HG03103 (cell line): ENCODE measurements around the gene HNRNPH2.
A peak's percentile ranks its signal among the peaks of the same experiment; 100 is the strongest.

ENCODE experiments used
- ATAC-seq: cut with Tn5 transposase; IDR thresholded peaks from one replicate; pipeline ENCODE4 v1.9.1; 2021; ENCODE audit warnings: low read depth; ENCODE audit not compliant: unreplicated experiment

The HNRNPH2 gene, protein sequence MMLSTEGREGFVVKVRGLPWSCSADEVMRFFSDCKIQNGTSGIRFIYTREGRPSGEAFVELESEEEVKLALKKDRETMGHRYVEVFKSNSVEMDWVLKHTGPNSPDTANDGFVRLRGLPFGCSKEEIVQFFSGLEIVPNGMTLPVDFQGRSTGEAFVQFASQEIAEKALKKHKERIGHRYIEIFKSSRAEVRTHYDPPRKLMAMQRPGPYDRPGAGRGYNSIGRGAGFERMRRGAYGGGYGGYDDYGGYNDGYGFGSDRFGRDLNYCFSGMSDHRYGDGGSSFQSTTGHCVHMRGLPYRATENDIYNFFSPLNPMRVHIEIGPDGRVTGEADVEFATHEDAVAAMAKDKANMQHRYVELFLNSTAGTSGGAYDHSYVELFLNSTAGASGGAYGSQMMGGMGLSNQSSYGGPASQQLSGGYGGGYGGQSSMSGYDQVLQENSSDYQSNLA

DNA sequence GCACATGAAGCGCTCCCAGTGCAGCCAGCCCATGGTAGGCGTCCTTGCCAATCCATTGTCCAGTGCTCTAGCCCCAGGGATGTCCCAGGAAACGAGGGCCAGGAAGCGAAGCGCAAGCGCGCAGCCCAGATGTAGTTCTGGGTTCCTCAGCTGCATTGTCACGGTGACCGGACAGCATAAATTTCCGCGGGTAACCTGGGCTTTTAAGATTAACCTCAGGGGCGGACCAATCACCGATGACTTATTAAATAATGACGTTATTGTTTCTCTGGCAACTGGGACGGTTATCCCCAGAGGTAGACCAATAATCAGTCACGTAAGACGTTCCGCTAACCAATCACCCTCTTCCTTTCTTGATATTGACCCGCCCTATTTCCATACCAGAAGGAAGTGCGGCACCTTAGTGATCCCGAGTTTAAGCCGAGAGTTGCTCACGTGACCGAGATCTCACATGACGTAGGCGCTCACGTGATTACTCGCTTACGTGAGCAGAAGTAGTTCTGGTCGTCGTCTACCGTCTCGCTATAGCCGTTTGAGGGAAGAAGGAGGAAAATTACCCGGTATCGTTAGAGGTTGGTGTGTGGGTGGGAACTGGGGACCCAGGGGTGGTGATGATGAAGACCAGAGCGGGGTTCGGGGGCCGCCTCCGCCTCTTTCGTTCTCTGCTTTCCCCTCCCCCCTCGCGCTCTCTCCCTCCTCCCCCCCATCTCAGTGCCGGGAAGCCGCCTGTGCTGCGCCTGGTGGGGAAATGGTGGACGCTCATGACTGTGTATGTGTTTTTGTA lies at the start of gene HNRNPH2, which contains the start of gene GLA:
TSS of gene HNRNPH2 (plus strand) at position 475 of the 784 bp plus-strand sequence. CDS start 3,767 bp downstream, outside the sequence.
TSS of gene GLA (minus strand) at position 178 of the 784 bp plus-strand sequence. CDS start at position 156, 22 bp downstream.
- peak; percentile 86 for ATAC-seq

DNA sequence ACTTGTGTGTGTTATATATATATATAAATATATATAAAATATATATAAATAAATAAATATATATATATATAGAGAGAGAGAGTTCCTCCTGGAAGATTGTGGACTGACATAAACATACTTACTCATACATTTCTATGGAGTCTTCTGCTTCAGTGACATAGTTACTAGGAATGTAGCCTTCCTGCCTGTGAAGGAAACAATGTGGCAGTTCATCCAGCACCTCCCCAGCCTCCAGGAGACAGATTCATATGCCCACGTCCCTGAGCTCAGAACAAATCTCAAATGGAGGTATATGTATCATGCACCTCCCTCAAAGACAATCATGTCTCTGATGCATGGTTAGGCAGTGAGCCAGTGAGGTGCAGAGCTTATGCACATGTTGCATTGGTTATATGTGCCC lies 48.1 kb upstream of the HNRNPH2 start:
- no peak for ATAC-seq

DNA sequence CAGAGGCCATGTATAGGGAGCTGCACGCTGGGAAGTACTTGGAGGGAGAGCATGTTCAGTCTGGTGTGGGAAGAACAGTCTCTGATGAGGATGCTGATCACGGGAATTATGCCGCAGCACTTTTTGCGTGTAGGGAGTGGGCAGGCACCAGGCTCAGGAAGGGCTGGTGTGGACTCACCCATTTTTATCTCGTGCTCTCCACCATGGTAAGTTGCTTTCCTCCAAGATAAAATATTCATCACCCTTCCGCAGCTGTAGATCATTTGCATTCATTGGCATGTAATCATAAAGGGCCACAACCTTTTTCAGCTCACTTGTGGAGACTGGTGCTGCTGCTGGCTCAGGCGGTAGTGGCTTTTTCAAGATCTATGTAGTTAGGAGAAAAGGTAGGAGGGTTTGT lies 47.6 kb upstream of the HNRNPH2 start:
- ATAC-seq = no peak

DNA sequence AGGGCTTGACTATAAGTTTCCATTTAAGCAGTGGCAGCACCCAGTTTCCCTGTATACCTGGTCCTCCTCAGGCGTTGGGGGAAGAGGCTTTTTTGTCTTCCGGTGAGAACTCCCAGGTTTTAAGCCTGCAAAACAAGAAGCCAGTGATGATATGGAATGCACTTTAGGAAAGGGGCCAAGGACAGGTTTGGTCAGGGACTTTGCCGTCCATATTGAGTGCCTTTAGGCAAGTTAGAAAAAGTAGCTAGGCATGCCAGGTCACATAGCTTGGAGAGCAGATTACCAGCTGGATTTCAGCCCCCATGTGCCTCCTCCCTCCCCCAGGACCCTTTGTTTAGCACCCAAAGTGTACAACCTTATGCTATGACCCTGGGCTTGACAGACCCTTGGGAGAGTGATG lies 45.9 kb upstream of the HNRNPH2 start:
- ATAC-seq = no peak

DNA sequence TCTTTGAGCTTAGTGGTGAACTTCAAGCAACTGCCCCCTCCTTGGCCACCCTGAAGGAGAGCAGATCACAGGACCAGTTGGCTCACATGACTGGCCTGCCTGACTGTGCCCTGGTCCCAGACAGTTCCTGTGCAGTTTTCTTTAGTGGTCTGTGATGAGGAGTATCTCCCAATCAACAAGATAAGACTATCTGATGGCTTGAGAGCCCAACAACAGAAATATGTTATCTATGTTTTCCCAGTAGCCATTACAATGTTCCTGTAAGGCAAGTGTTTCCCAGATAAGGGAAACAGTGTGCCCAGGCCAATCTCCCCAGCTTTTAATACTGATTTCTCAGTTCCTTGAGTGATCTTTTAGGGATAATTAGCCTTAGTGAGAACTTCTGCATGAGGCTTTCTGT lies 45.3 kb upstream of the HNRNPH2 start:
- no peak for ATAC-seq

DNA sequence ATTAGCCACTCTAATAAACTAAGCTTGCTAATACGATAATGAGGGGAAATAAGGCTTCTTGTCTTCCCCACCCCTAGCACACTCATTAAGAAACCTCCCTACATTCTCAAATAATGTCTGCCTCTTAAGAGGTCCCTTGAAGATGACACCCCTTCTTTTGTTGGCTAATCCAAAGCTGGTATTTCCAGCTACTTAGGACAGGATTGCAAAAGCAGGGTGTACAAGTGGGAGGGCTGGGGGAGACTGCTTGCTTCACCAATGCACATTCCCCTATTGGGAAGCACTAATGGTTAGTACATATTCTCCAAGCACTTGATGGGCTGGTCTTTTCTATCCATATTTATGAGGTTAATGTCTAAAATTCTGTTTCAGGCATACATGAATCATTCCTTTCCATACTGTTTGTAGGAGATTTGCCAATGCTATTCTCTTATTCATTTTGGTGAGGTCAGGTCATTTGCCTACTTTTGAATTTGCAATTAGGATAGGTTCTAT lies 42.7 kb upstream of the HNRNPH2 start:
- no peak for ATAC-seq

DNA sequence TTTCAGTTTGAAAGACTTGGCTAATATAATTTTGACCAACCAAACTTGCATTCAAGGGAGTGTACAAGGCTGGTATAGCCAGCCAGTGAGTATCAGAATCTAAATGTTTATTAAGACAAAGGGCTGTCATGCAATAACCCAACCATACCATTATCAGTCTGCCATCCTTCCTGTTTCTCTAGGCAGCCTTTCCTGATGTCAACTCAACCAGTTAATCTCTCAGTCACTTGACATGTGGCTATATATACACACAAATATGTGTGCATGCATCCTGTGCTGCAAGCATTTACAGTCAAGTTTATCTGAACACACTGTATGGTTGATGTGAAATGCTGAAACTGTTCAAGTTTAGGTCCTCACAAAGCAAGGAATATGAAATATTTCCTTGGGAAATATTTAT lies 39.2 kb upstream of the HNRNPH2 start:
- ATAC-seq = no peak

DNA sequence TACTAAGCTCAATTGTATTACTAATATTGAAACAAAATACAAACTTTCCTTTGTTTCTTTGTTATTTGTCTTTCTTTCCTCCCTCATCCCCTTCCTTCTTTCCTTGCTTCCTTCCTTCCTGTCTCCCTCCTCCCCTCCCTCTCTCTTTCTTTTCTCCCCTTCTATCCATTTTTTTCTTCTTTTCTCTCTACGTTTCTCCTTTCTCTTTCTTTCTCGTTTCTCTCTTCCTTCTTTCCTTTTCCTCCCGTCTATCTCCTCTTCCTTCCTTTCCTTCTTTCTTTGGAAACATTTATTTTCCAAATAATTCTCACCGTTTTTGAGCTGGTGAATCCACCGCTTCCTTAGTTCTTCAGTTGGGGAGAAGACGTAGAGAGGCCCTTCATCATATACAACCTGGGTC lies 38.3 kb upstream of the HNRNPH2 start:
- ATAC-seq = no peak

DNA sequence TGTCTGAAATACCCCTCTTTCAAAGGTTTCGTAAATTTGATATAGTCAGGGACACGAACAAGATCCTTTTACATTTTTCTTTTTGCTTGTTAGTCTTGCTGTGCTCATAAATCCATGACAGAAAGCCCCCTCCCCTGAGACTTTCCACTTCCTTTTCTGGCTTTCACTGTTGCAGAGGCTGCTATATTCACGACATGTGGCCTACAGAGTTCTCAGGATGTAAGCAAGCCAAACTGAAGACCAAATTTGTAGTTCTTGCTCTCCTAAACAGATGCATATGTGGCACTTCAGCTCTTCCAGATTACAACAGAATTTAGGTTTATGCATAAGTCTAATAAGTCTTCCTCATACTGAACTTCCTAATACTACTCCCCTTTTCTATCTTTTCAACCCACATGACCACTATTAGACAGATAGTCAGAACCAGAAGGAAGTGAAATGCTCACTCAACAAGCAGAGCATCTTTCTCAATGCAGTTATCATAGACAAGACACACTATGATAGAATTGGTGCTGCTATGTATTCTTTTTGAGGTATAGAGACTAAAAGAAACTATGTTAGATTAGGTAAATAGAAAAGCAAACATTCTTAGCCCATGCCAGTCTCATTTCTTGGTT lies 37.0 kb upstream of the HNRNPH2 start:
- ATAC-seq = peak; percentile 66

DNA sequence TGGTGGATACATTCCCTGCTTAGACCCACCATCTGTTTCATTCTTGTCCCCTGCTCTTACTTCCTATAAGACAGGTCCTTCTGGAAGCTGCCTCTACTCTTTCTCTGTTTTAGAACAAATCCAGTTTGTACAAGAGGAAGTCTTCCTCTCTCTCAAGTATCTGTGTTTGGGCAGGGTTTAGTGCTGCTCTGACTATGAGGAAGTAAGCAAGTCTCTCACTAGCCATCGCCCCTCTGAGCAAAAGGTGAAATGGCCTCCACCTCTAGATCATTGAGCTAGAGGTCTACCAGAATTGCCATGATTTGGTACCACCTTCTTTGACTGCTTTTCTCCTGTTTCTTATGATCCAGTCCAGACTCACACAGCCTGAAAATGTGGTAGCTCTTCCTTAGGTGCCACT lies 30.5 kb upstream of the HNRNPH2 start:
- ATAC-seq = peak; percentile 56

DNA sequence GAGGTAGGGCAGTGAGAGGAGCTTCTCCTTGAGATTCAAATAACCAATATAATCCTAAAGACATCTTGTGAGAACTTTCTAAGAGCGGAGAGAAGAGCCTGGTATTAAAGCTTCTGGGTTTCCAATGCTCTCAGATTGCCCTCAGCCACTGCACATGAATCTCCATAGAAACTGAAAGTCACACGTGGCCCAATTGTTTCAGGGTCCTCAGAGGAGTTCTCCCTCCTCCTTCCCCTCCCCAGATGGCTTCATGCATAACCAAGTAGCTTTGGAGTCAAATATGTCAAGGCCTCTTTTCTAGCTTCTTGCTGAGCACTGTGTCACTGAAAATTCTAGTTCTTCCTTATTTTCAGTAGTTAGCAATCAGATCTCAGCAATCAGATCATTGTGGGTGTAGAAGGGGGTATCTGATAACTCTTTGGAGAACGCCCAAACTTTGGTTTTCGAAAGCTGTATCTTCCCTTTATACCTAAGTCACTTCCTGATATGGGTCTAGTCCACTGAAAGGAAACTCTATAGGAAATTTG lies 24.3 kb upstream of the HNRNPH2 start:
- ATAC-seq = peak; percentile 62

DNA sequence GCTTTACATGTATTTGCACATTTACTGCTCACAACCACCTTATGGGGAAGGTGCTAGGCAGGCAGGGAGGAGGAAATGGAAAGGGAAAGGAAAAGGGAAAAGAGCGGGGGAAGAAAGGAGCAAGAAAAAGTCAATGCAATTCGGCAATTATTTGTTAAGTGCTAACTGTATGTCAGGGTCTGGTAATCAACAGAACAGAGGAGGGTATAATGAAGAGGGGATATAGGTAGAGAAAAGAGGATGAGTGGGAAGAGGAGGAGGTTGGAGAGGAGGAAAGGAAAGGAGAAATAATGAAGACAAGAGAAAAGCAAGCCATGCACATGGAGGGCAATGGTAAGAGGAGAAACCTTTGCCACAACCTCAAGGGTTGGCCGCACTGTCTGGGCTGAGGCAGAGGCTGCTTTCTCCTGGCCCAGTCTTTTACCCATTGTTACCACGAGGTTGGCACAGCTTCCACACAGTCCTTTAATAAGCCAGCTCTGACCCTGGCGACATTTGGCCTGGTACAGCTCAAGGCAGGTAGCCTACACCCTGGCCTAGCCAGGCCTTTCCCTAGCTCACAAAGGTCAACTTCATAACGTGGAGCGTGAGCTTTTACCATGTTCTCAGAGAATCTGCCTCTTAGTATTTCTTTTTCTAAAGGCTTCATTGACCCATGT lies 22.9 kb upstream of the HNRNPH2 start:
- ATAC-seq = no peak

DNA sequence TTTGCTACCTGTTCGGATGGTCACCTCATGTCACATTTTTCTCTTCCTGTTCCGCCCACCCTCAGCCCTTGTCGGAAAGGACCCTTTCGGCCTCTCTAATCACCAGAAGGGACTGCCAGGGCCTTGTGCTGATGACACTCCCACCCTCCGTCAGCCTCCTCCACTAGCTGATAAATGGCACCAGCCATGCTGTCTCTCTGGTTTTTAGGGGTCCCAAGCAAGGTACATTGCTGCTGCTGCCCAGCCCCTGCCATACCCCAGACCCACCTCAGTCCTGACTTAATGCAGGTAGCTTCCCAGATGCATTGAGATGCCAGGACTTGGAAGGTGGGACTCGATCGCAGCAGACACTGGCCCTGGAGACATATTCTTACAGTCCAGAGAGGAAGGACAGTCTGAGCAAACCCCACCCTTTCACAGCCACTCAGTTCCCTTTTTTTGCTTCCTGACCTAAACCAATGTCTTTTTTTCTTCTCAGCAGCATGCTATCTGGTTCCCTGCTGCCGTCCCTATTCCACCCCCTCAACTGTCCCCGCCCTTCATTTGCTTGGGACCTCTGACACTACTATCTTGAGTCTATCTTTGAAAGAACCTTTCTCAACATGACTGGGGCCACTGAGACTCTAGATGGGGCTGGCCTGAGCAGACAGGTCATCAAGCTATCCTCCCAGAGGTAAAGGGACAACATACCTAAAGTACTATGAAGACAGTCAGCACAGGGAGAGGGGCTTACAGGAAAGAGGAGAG lies 22.1 kb upstream of the HNRNPH2 start, which contains the start of gene BTK:
TSS of gene BTK (minus strand) at position 397 of the 747 bp plus-strand sequence. CDS start 10,907 bp downstream, outside the sequence.
- ATAC-seq = peak; percentile 69

DNA sequence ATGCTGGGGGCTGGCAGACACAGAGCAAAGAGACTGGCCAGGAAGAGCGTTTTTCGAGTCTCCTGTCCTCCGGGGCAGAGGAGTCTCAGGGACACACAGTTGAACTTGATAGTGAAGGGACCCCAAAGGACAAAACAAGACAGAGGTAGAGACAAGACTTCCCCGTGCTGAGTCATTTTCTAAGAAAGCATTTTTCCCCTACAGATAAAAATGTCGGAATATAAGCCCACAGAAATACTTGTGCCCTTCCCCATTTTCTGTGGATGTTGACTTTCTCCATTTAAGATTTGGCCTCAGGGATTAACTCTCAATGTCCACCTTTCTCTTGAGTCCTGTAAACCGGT lies 21.5 kb upstream of the HNRNPH2 start:
- ATAC-seq = no peak

DNA sequence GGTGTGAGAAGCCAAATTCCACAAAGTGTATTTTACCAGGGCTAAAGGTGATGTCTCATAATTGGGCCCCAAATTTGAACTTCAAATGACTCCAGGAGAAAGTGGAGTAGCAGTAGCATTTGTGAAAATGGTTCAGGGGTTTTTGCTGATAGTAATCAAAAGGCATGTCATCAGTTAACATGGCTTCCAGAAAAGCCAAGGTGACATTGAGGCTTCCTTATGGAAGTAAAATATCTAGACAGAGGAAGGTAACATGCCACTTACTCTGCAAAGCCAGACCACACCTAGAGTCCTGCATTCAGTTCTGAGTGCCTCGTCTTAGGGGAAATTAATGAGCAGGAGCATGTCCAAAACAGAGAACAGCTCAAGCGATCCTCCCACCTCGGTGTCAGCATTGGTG lies 19.4 kb upstream of the HNRNPH2 start:
- no peak for ATAC-seq

DNA sequence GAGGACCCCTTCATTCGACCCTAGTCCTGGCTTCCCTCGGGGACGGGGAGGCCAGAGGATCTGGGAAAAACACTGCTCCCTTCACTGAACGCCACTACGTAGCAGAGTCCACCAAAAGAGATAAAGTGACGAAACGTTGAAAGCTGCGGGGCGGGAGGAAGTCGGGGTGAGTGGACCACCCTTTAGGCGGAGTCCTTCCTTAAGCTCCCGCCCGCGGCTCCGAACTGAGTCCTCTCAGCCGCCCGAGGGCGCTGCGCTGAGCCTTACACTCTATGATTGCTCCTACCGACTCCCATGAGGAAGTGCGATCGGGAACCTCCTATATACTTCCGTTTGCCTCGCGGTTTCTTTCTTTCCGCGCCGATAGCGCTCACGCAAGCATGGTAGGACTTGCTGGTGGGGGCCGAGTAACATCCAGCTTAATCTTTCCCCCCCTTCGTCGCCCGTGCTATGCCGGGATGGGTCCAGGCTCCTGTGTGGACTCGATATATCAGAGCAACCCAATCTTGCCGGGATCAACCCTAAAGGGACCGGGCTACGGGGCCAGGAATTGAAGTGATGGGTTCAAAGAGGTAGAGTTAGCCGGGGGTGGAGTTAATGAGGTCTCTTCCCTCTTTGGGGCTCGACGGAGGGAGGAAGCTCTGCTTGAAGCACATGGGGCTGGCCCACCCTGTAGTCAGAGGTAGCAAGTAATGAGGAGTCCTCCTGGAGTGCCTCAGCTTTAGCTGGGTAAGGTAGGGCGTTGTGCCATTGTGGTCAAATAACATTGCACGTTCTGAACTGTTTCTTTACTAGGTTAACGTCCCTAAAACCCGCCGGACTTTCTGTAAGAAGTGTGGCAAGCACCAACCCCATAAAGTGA lies 17.1 kb upstream of the HNRNPH2 start, which contains the start of gene RPL36A:
TSS of gene RPL36A (plus strand) at position 348 of the 862 bp plus-strand sequence. CDS start at position 381, 33 bp downstream.
- peak; percentile 67 for ATAC-seq

DNA sequence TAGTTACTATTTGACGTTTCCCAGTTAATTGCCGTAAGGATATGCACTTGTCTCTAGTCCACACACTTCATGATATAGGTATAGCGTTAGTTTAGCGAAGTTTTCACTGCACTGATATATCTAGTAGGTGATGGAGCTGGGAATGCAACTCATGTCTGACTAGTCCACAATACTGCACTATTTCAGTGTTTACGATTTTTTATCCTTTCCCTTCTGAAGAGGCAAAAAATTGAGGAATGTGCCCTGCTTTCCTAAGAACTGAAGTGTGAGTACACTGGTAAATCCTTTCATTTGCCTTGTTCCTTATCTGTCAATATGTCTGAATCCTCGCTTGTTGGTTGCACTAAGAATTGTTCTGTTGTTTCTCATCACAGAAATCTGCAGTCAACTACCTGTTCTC lies 16.2 kb upstream of the HNRNPH2 start:
- no peak for ATAC-seq

DNA sequence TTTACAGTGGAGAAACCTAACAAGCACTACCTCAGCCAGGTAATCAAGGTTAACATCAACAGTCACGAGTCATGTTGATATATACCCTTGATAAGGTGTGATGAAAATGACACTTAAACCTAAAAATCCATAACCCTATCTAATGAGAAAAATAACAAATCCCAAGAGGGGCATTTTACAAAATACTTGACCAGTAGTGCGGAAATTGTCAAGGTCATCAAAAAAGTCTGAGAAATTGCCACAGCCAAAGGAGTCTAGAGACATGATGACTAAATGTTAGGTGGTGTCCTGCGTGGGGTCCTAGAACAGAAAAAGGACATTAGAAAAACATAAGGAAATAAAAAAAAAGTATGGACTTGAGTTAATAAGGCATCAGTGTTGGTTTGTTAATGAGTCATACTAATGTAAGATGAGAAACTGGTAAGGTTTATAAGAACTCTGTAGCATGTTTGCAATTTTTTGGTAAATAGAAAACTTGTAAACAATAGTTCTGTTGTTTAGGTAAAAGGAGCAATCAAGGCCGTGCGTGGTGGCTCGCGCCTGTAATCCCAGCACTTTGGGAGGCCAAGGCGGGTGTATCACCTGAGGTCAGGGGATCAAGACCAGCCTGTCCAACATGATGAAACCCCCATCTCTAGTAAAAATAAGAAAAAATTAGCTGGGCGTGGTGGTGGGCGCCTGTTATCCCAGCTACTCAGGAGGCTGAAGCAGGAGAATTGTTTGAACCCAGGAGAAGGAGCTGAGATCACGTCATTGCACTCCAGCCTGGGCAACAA lies 14.3 kb upstream of the HNRNPH2 start:
- ATAC-seq = no peak
